OCI-LY3 (cell line): ENCODE measurements around the gene TMEM242.

Experiments
- H2AFZ ChIP-seq: fragments of 200-600, 300-600 bp; shearing (Covaris generic); 2 replicates; pipeline ENCODE4 v1.6.0; 2014; ENCODE audit warnings: antibody characterized with exemption, low read depth, low read length
- H3K27ac ChIP-seq: fragments of 200-600, 300-600 bp; sonication (generic); 2 replicates; pipeline ENCODE4 v1.5.1; 2014; ENCODE audit warnings: mild to moderate bottlenecking, low read length, moderate library complexity, mixed read lengths
- H3K27me3 ChIP-seq: fragments of 200-600, 300-600 bp; sonication (generic); 2 replicates; pipeline ENCODE4 v1.6.1; 2014; ENCODE audit warnings: low read depth, low read length, mixed read lengths
- H3K36me3 ChIP-seq: fragments of 200-600, 300-600 bp; sonication (generic); replicated peaks from 2 replicates; pipeline ENCODE3; 2014; ENCODE audit warnings: low read depth, low read length, mixed read lengths
- H3K4me1 ChIP-seq: fragments of 300-600, 200-600 bp; sonication (generic); 2 replicates; pipeline ENCODE4 v1.6.1; 2014; ENCODE audit warnings: low read length, mixed read lengths
- H3K4me2 ChIP-seq: fragments of 200-600, 300-600 bp; sonication (generic); 2 replicates; pipeline ENCODE4 v1.6.1; 2014; ENCODE audit warnings: low read length, mixed read lengths
- H3K4me3 ChIP-seq: fragments of 300-600, 200-600 bp; sonication (generic); 2 replicates; pipeline ENCODE4 v1.5.1; 2014; ENCODE audit warnings: antibody characterized with exemption, mild to moderate bottlenecking, low read length, moderate library complexity
- H3K79me2 ChIP-seq: fragments of 300-600, 200-600 bp; shearing (Covaris generic); 2 replicates; pipeline ENCODE4 v1.6.1; 2014; ENCODE audit warnings: mild to moderate bottlenecking, low read length, mixed read lengths
- H3K9ac ChIP-seq: fragments of 300-600, 200-600 bp; shearing (Covaris generic); 2 replicates; pipeline ENCODE4 v1.6.0; 2014; ENCODE audit warnings: mild to moderate bottlenecking, low read length, moderate library complexity
- H3K9me3 ChIP-seq: fragments of 200-600, 300-600 bp; shearing (Covaris generic); 2 replicates; pipeline ENCODE4 v1.6.1; 2014; ENCODE audit warnings: low read length, mixed read lengths; ENCODE audit not compliant: insufficient read depth
- H4K20me1 ChIP-seq: fragments of 200-600, 300-600 bp; sonication (generic); 2 replicates; pipeline ENCODE4 v1.6.1; 2016; ENCODE audit warnings: low read length, mixed read lengths; ENCODE audit not compliant: insufficient read depth
- EZH2phosphoT487 ChIP-seq: fragments of 200-600 bp; shearing (Covaris generic); IDR thresholded peaks from 2 replicates; pipeline ENCODE4 v1.6.1; 2018; ENCODE audit warnings: antibody characterized with exemption, mixed run types, low read depth
- TF ChIP-seq, protein P1 (sequence below): fragments of 200-600, 300-600 bp; sonication (generic); IDR thresholded peaks from 2 replicates; pipeline ENCODE4 v1.5.1; 2014; ENCODE audit warnings: antibody characterized with exemption, low read length, low read depth

The TMEM242 gene

GRCh38 chr6:157273756-157274470 lies 49.4 kb downstream of the TMEM242 start:
- H3K27ac ChIP-seq, result peak overlapping the region; percentile 65
- no peaks in the 10 kb centered on the region for H3K36me3 ChIP-seq
- H3K9me3 ChIP-seq, result no peaks in the 10 kb centered on the region
- peak overlapping the region; percentile 75 for H3K9ac ChIP-seq
- no peaks in the 10 kb centered on the region for H3K27me3 ChIP-seq
- H3K4me1 ChIP-seq, result peaks cover 12% of the 10 kb centered on the region
- H3K4me3 ChIP-seq, result peak overlapping the region; percentile 91
- H4K20me1 ChIP-seq, result no peaks in the 10 kb centered on the region
- no peaks in the 10 kb centered on the region for H3K79me2 ChIP-seq
- TF ChIP-seq, protein P1, sequence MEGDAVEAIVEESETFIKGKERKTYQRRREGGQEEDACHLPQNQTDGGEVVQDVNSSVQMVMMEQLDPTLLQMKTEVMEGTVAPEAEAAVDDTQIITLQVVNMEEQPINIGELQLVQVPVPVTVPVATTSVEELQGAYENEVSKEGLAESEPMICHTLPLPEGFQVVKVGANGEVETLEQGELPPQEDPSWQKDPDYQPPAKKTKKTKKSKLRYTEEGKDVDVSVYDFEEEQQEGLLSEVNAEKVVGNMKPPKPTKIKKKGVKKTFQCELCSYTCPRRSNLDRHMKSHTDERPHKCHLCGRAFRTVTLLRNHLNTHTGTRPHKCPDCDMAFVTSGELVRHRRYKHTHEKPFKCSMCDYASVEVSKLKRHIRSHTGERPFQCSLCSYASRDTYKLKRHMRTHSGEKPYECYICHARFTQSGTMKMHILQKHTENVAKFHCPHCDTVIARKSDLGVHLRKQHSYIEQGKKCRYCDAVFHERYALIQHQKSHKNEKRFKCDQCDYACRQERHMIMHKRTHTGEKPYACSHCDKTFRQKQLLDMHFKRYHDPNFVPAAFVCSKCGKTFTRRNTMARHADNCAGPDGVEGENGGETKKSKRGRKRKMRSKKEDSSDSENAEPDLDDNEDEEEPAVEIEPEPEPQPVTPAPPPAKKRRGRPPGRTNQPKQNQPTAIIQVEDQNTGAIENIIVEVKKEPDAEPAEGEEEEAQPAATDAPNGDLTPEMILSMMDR, result no peak
- no peak for TF ChIP-seq EZH2phosphoT487
- peak overlapping the region; percentile 97 for H3K4me2 ChIP-seq
- H2AFZ ChIP-seq, result peak overlapping the region; percentile 89

GRCh38 chr6:157272866-157273755 lies 50.2 kb downstream of the TMEM242 start:
- Histone ChIP-seq H3K4me3 (peak overlapping the region; percentile 91), H3K4me2 (peak overlapping the region; percentile 97), H3K79me2 (no peaks in the 10 kb centered on the region), H4K20me1 (no peaks in the 10 kb centered on the region), H2AFZ (peak overlapping the region; percentile 89), H3K4me1 (peaks cover 12% of the 10 kb centered on the region), H3K9me3 (no peaks in the 10 kb centered on the region), H3K36me3 (no peaks in the 10 kb centered on the region), H3K27ac (peak overlapping the region; percentile 38; the same call in 1 of the 2 replicates), H3K27me3 (no peaks in the 10 kb centered on the region), H3K9ac (peak overlapping the region; percentile 75)
- no peak for TF ChIP-seq EZH2phosphoT487
- TF ChIP-seq, protein P1, result no peak

- Histone ChIP-seq H4K20me1 (no peaks in the 10 kb centered on the region), H3K27me3 (no peaks in the 10 kb centered on the region), H3K36me3 (no peaks in the 10 kb centered on the region), H3K79me2 (no peaks in the 10 kb centered on the region), H3K9ac (no peak overlapping the region), H3K4me2 (no peak overlapping the region), H3K4me3 (no peak overlapping the region), H2AFZ (no peak overlapping the region), H3K27ac (no peak overlapping the region), H3K4me1 (peaks cover 12% of the 10 kb centered on the region), H3K9me3 (no peaks in the 10 kb centered on the region)
- TF ChIP-seq, protein P1, result no peak
- no peak for TF ChIP-seq EZH2phosphoT487
These were observed 50.9 kb downstream of the TMEM242 start for GRCh38 chr6:157272372-157272771.

- H3K36me3 ChIP-seq, result no peaks in the 10 kb centered on the region
- H3K4me2 ChIP-seq, result no peak overlapping the region
- no peak overlapping the region for H3K9ac ChIP-seq
- no peaks in the 10 kb centered on the region for H4K20me1 ChIP-seq
- no peak overlapping the region for H3K4me3 ChIP-seq
- H2AFZ ChIP-seq, result no peak overlapping the region
- no peak overlapping the region for H3K27ac ChIP-seq
- H3K4me1 ChIP-seq, result peaks cover 12% of the 10 kb centered on the region
- H3K9me3 ChIP-seq, result no peaks in the 10 kb centered on the region
- TF ChIP-seq, protein P1, result no peak
- no peak for TF ChIP-seq EZH2phosphoT487
- no peaks in the 10 kb centered on the region for H3K79me2 ChIP-seq
- H3K27me3 ChIP-seq, result no peaks in the 10 kb centered on the region
These were observed 51.4 kb downstream of the TMEM242 start for GRCh38 chr6:157271911-157272310.
